ENCODE results near the gene ASB13. TPM values are rescaled to one million over a fixed set of nuclear protein-coding genes. Genes with fewer than 3 reads are reported as not detected.

Gene ASB13, protein sequence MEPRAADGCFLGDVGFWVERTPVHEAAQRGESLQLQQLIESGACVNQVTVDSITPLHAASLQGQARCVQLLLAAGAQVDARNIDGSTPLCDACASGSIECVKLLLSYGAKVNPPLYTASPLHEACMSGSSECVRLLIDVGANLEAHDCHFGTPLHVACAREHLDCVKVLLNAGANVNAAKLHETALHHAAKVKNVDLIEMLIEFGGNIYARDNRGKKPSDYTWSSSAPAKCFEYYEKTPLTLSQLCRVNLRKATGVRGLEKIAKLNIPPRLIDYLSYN
- total RNA-seq = 6.2 and 10.6 TPM in 2 replicates

DNA sequence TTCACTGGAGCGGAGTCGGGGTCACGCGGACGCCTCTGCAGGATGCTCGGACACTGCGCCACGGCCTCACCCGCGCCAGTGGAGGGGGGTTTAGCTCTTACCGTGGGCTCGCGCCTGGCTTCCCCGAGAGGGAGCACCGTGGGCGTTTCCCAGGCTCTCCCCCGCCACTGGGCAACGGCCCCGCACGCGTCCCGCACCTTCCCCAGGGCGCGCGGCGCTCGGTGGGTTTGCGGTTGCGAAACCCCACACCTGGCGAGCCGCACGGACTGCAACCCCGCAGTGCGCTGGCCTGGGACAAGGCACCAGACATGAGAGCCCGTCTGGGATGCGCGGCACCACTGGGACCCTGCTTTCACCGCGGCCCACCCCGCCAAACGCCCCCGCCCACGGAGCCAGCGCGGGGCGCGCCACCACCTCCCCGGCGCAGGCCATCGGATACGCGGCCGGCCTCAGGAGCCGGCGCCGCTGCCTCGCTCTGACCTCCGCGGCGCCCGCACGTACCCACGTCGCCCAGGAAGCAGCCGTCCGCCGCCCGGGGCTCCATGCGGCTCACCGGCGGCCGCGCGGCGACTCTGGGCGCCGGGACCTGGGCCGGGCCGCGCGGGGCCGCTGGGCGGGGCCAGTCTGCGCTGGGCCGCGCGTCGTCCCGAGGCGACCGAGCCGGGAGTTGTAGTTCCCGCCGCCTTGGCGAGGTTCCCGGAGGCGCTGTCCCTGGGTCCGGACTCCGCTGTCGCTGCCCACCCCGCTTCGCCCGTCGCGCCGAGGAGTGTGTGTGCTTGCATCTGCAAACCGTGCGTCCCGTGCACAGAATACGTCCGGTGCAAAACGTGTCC, at the start of gene ASB13:
Gene ASB13 (minus strand): TSS at position 588 of the 833 bp plus-strand sequence. CDS start 44 bp downstream, at position 544.

DNA sequence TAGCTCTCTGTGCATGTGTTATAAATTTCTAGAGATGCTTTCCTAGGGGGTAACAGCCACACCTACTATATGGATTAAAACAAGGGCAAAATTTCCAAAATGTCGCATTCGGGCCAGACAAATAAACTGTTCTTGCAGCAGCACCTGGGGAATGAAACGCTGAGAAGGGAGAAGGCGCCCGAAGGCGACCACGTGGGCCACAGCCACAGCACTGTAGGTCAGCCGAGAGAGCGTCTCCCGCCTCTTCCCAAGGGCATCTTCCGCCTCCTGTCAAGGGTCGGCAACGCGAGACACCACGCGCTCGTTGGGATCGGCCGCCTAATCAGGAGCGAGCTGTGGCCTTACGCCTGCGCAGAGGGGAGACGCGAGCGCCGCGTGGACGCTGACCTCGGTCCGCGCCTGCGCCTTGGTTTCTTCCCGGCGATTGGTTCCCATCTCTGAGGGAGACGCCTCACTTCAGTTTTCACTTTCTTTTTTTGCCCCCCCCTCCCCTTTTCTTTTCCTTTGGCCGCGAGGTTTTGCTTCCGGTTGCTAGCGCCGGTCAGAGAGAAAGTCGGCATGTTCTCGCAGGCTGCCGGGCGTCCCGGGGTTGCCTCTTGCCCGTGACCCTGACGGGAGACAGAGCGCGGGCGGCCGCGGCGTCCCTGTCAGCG, 18.0 kb upstream of the ASB13 start, which contains the start of gene TASOR2:
Gene TASOR2 (plus strand): TSS at position 521 of the 653 bp plus-strand sequence. CDS start 35,805 bp downstream, outside the sequence.

Other genes starting within 250 kb of the ASB13 start
- gene CALML5, start 167.0 kb downstream of the ASB13 start, total RNA-seq = not detected in 2 replicates
- not detected in 2 replicates for gene CALML3, start 141.6 kb downstream of the ASB13 start, total RNA-seq
- gene TASOR2, start 18.2 kb upstream of the ASB13 start, total RNA-seq = 47.9 and 72.0 TPM in 2 replicates
- gene GDI2, start 146.8 kb upstream of the ASB13 start, total RNA-seq = 561 and 578 TPM in 2 replicates
- 5.8 and 8.3 TPM in 2 replicates for gene ANKRD16, start 223.3 kb upstream of the ASB13 start, total RNA-seq
- gene FBH1, start 223.6 kb upstream of the ASB13 start, total RNA-seq = 115 and 127 TPM in 2 replicates